IMR-90 (cell line): Measurements from ENCODE around the gene RAPGEF3. TPM values are rescaled to one million over a fixed set of nuclear protein-coding genes. Genes with fewer than 3 reads are reported as not detected.

ENCODE experiments used
- ATAC-seq: fragments of 200-7000 bp; cut with Tn5 transposase; 2 replicates; pipeline ENCODE4 v1.9.1; 2020; ENCODE audit warnings: low read depth, mild to moderate bottlenecking, moderate library complexity
- BruUV-seq: library from RNA; stranded (reverse); fragments of 400-500 nt; replicated peaks from 2 replicates; lab custom pipeline; 2021; lab: Mats Ljungman, UMichigan
- CTCF ChIA-PET: fragments of 300-600 bp; formaldehyde crosslinking; extraction: SDS; loops from one replicate; lab custom pipeline; 2021; ENCODE audit warnings: antibody characterized with exemption; lab: Yijun Ruan, JAX
- POLR2A ChIA-PET: fragments of 300-600 bp; sonication (Branson Sonifier 250); formaldehyde crosslinking; loops from one replicate; lab custom pipeline; 2022; ENCODE audit warnings: antibody characterized with exemption; ENCODE audit not compliant: unreplicated experiment; lab: Charles Lee
- DNase-seq: peaks from one replicate; pipeline ENCODE4 v3.0.0; 2013
- H2AFZ ChIP-seq: replicated peaks from 2 replicates; pipeline ENCODE3; 2013; ENCODE audit warnings: low read length, mild to moderate bottlenecking; ENCODE audit not compliant: poor library complexity
- H2AK5ac ChIP-seq: 2 replicates; pipeline ENCODE4 v1.6.1; 2013; ENCODE audit warnings: low read depth, low read length, inconsistent platforms
- H2AK9ac ChIP-seq: replicated peaks from 2 replicates; pipeline ENCODE3; 2013; ENCODE audit warnings: mild to moderate bottlenecking, low read depth, low read length, moderate library complexity; ENCODE audit not compliant: poor library complexity
- H2BK120ac ChIP-seq: 2 replicates; pipeline ENCODE4 v1.6.1; 2013; ENCODE audit warnings: low read depth, low read length, inconsistent platforms
- H2BK15ac ChIP-seq: 3 replicates; pipeline ENCODE4 v1.6.1; 2013; ENCODE audit warnings: low read depth, low read length, inconsistent platforms
- H2BK20ac ChIP-seq: 2 replicates; pipeline ENCODE4 v1.6.1; 2013; ENCODE audit warnings: low read depth, mild to moderate bottlenecking, inconsistent platforms, low read length, moderate library complexity
- H2BK5ac ChIP-seq: 2 replicates; pipeline ENCODE4 v1.6.1; 2013; ENCODE audit warnings: mild to moderate bottlenecking, low read depth, low read length, inconsistent platforms; ENCODE audit not compliant: poor library complexity, severe bottlenecking
- H3K14ac ChIP-seq: replicated peaks from 2 replicates; pipeline ENCODE4 v1.6.1; 2013; ENCODE audit warnings: low read depth, low read length, inconsistent platforms
- H3K18ac ChIP-seq: 2 replicates; pipeline ENCODE4 v1.6.1; 2013; ENCODE audit warnings: low read depth, low read length, control low read depth
- H3K23ac ChIP-seq: 2 replicates; pipeline ENCODE4 v1.6.1; 2013; ENCODE audit warnings: low read depth, low read length, inconsistent platforms
- H3K27ac ChIP-seq: 2 replicates; pipeline ENCODE4 v1.5.1; 2013; ENCODE audit warnings: mild to moderate bottlenecking, control low read depth, low read length; ENCODE audit not compliant: insufficient read depth
- H3K27me3 ChIP-seq: 2 replicates; pipeline ENCODE4 v1.6.1; 2013; ENCODE audit warnings: low read length; ENCODE audit not compliant: control insufficient read depth, insufficient read depth
- H3K36me3 ChIP-seq: 2 replicates; pipeline ENCODE4 v1.6.1; 2013; ENCODE audit warnings: low read length, mixed read lengths; ENCODE audit not compliant: control insufficient read depth, insufficient read depth
- H3K4ac ChIP-seq: 2 replicates; pipeline ENCODE4 v1.6.1; 2013; ENCODE audit warnings: low read depth, low read length, inconsistent platforms
- H3K4me1 ChIP-seq: 2 replicates; pipeline ENCODE4 v1.6.1; 2013; ENCODE audit warnings: low read length, mixed read lengths; ENCODE audit not compliant: control insufficient read depth, insufficient read depth
- H3K4me2 ChIP-seq: 2 replicates; pipeline ENCODE4 v1.6.1; 2013; ENCODE audit warnings: low read depth, mild to moderate bottlenecking, control low read depth, low read length, moderate library complexity
- H3K4me3 ChIP-seq: 2 replicates; pipeline ENCODE4 v1.5.1; 2013; ENCODE audit warnings: low read depth, mild to moderate bottlenecking, control low read depth, low read length, moderate library complexity; ENCODE audit not compliant: insufficient read depth
- H3K56ac ChIP-seq: 2 replicates; pipeline ENCODE4 v1.6.1; 2013; ENCODE audit warnings: low read length, inconsistent platforms; ENCODE audit not compliant: insufficient read depth; ENCODE audit errors: extremely low read depth
- H3K79me1 ChIP-seq, 2 experiments: 2 replicates each; pipeline ENCODE4 v1.6.1; 2013; ENCODE audit warnings: low read length in 2 of 2, inconsistent platforms in 1 of 2, low read depth in 1 of 2
- H3K9ac ChIP-seq: 2 replicates; pipeline ENCODE4 v1.6.1; 2013; ENCODE audit warnings: low read depth, low read length, control low read depth
- H3K9me1 ChIP-seq: 2 replicates; pipeline ENCODE4 v1.6.1; 2013; ENCODE audit warnings: low read length, inconsistent platforms; ENCODE audit not compliant: insufficient read depth
- H3K9me3 ChIP-seq: 2 replicates; pipeline ENCODE4 v1.6.1; 2013; ENCODE audit warnings: low read length; ENCODE audit not compliant: control insufficient read depth, insufficient read depth
- H4K20me1 ChIP-seq: 2 replicates; pipeline ENCODE4 v1.6.1; 2013; ENCODE audit warnings: low read length, inconsistent platforms; ENCODE audit not compliant: insufficient read depth
- H4K5ac ChIP-seq: 2 replicates; pipeline ENCODE4 v1.6.1; 2013; ENCODE audit warnings: mild to moderate bottlenecking, low read depth, low read length, control low read depth
- H4K8ac ChIP-seq, 2 experiments: 2 replicates each; pipeline ENCODE4 v1.6.1; 2013; ENCODE audit warnings: low read depth in 2 of 2, low read length in 2 of 2, control low read depth in 1 of 2, inconsistent platforms in 1 of 2
- H4K91ac ChIP-seq: 2 replicates; pipeline ENCODE4 v1.6.1; 2013; ENCODE audit warnings: low read depth, low read length, inconsistent platforms; ENCODE audit not compliant: insufficient read depth
- ELK1 ChIP-seq: fragments of 150-350 bp; IDR thresholded peaks from 2 replicates; pipeline ENCODE4 v1.6.1; 2016; ENCODE audit warnings: low read depth, mild to moderate bottlenecking, low read length, moderate library complexity, borderline replicate concordance
- WGBS, 2 experiments: methylation state at CpG; one replicate each; pipeline versions ENCODE4 v1.1.5 to v1.1.7; 2013; ENCODE audit warnings: missing lambda C conversion rate in 2 of 2; ENCODE audit not compliant: insufficient read length in 1 of 2; ENCODE audit errors: extremely low coverage in 2 of 2; 5-methylcytosine and 5-hydroxymethylcytosine counted together
- dilution Hi-C: fragments of 300-500 bp; cut with HindIII; formaldehyde crosslinking; loops from one replicate; pipeline ENCODE4 v1.14.3; 2018; ENCODE audit warnings: low sequenced_read_pairs; ENCODE audit not compliant: unreplicated experiment
- in situ Hi-C: fragments of 300-500 bp; cut with MboI; formaldehyde crosslinking; loops from 3 replicates; pipeline ENCODE4 v1.14.3; 2019; ENCODE audit warnings: low sequenced_read_pairs, inconsistent platforms, mixed read lengths
- intact Hi-C: fragments of 100-400 bp; cut with micrococcal nuclease; formaldehyde crosslinking; loops from 2 replicates; pipeline ENCODE4 v1.10.0; 2022
- polyA plus RNA-seq, 3 experiments: library from polyadenylated mRNA; depleted of rRNA; stranded (reverse); fragments of >200 nt; gene quantifications; 2 replicates each; pipeline ENCODE4 v1.2.3, GENCODE V29; 2012; ENCODE audit warnings: low replicate concordance in 1 of 3
- total RNA-seq: library from RNA; depleted of rRNA; stranded (reverse); fragments of >200 nt; gene quantifications from 2 replicates; pipeline ENCODE4 v1.2.3, GENCODE V29; 2012

The RAPGEF3 gene
- total and polyA plus RNA-seq, 2 of the 4 experiments (the other 2 are of a cell fraction) = 1.3 to 2.0 TPM

GRCh38 chr12:47745485-47746041 is 13.1 kb downstream of the RAPGEF3 start:
- TF ChIP-seq ELK1 = no peak
- no peaks in the 10 kb centered on the region for H3K79me1 ChIP-seq
- H3K18ac ChIP-seq = no peak overlapping the region
- no peak overlapping the region for H3K9ac ChIP-seq
- no peak overlapping the region for H4K91ac ChIP-seq
- H2BK5ac ChIP-seq = no peak overlapping the region
- no peak overlapping the region for H3K23ac ChIP-seq
- ChIA-PET CTCF (no interaction called here), POLR2A (no interaction called here)
- H3K4me3 ChIP-seq = no peak overlapping the region
- no peak overlapping the region for H2BK15ac ChIP-seq
- peaks cover 2% of the 10 kb centered on the region; the same call in 1 of the 2 replicates for H3K4me1 ChIP-seq
- no peaks in the 10 kb centered on the region for H3K36me3 ChIP-seq
- H3K4me2 ChIP-seq = no peak overlapping the region
- H2AK5ac ChIP-seq = no peak overlapping the region
- H2AK9ac ChIP-seq = no peak overlapping the region
- no peak for DNase-seq
- H3K27me3 ChIP-seq = peaks cover 32% of the 10 kb centered on the region
- dilution Hi-C loops (no loop called here), in situ Hi-C loops (loop anchor here (10.0 kb wide), 1 partner anchor 89 kb away; no protein-coding TSS in a partner anchor), intact Hi-C loops (no loop called here)
- H2AFZ ChIP-seq = peak overlapping the region; percentile 23
- no peak overlapping the region for H3K27ac ChIP-seq
- no peak overlapping the region for H2BK120ac ChIP-seq
- no peak for ATAC-seq
- H3K14ac ChIP-seq = no peak overlapping the region
- 28% methylated on average over 4 of the region's 16 CpGs; no CpG with 5 or more reads in 1 of the 2 experiments for WGBS, 2 experiments
- no peaks in the 10 kb centered on the region for H4K20me1 ChIP-seq
- no peak overlapping the region for H2BK20ac ChIP-seq
- H3K4ac ChIP-seq = no peak overlapping the region
- BruUV-seq = no TSS peak
- H4K8ac ChIP-seq = no peak overlapping the region
- H4K5ac ChIP-seq = no peak overlapping the region
- H3K9me1 ChIP-seq = no peaks in the 10 kb centered on the region
- H3K56ac ChIP-seq = no peak overlapping the region
- no peaks in the 10 kb centered on the region for H3K9me3 ChIP-seq
